ENCODE measurements around the gene COL1A2. TPM values are rescaled to one million over a fixed set of nuclear protein-coding genes. Genes with fewer than 3 reads are reported as not detected.

COL1A2 gene
- total RNA-seq, 1 donor = 11,912 TPM

- H3K4me1 ChIP-seq (ENCODE audit: insufficient read depth, low read length) = peaks cover 96% of the 10 kb centered on the region
- H4K20me1 ChIP-seq (ENCODE audit: insufficient read depth, low read length) = peaks cover 53% of the 10 kb centered on the region
- no peak overlapping the region for H3K4me3 ChIP-seq (ENCODE audit: insufficient read depth, low read length)
- peaks cover 100% of the 10 kb centered on the region for H3K36me3 ChIP-seq (ENCODE audit: insufficient read depth, low read length)
- DNase-seq (ENCODE audit: insufficient read length, low spot score, missing footprints) = no peak
- TF ChIP-seq CTCF (IDR thresholded peaks at IDR 0.05; ENCODE audit: extremely low read depth, low read depth, low read length) = no peak
- peaks cover 35% of the 10 kb centered on the region for H3K79me2 ChIP-seq (ENCODE audit: insufficient read depth, low read length)
- no peaks in the 10 kb centered on the region for H3K9me3 ChIP-seq (ENCODE audit: low read depth, low read length)
- no peaks in the 10 kb centered on the region for H3K27me3 ChIP-seq (ENCODE audit: insufficient read depth, low read length)
- no peak overlapping the region for H2AFZ ChIP-seq (ENCODE audit: low read length)
- H3K27ac ChIP-seq (ENCODE audit: low read depth, low read length) = peak overlapping the region; percentile 47
- peak overlapping the region; percentile 2 for H3K4me2 ChIP-seq (ENCODE audit: insufficient read depth, low read length)
These were observed 15.9 kb downstream of the COL1A2 start for GRCh38 chr7:94410413-94411187.

GRCh38 chr7:94411188-94411466, 16.4 kb downstream of the COL1A2 start:
- Histone ChIP-seq H3K27me3 (ENCODE audit: insufficient read depth, low read length) (no peaks in the 10 kb centered on the region), H3K4me2 (ENCODE audit: insufficient read depth, low read length) (no peak overlapping the region), H4K20me1 (ENCODE audit: insufficient read depth, low read length) (peaks cover 53% of the 10 kb centered on the region), H3K4me3 (ENCODE audit: insufficient read depth, low read length) (no peak overlapping the region), H3K4me1 (ENCODE audit: insufficient read depth, low read length) (peaks cover 96% of the 10 kb centered on the region), H3K9me3 (ENCODE audit: low read depth, low read length) (no peaks in the 10 kb centered on the region), H2AFZ (ENCODE audit: low read length) (no peak overlapping the region), H3K36me3 (ENCODE audit: insufficient read depth, low read length) (peaks cover 100% of the 10 kb centered on the region), H3K79me2 (ENCODE audit: insufficient read depth, low read length) (peaks cover 35% of the 10 kb centered on the region), H3K27ac (ENCODE audit: low read depth, low read length) (peak overlapping the region; percentile 47)
- no peak for DNase-seq (ENCODE audit: insufficient read length, low spot score, missing footprints)
- no peak for TF ChIP-seq CTCF (IDR thresholded peaks at IDR 0.05; ENCODE audit: extremely low read depth, low read depth, low read length)

- Histone ChIP-seq H3K79me2 (ENCODE audit: insufficient read depth, low read length) (peaks cover 33% of the 10 kb centered on the region), H3K4me3 (ENCODE audit: insufficient read depth, low read length) (no peak overlapping the region), H3K4me1 (ENCODE audit: insufficient read depth, low read length) (peaks cover 95% of the 10 kb centered on the region), H3K4me2 (ENCODE audit: insufficient read depth, low read length) (no peak overlapping the region), H3K27me3 (ENCODE audit: insufficient read depth, low read length) (no peaks in the 10 kb centered on the region), H3K27ac (ENCODE audit: low read depth, low read length) (peak overlapping the region; percentile 47), H3K36me3 (ENCODE audit: insufficient read depth, low read length) (peaks cover 100% of the 10 kb centered on the region), H4K20me1 (ENCODE audit: insufficient read depth, low read length) (peaks cover 64% of the 10 kb centered on the region), H2AFZ (ENCODE audit: low read length) (no peak overlapping the region), H3K9me3 (ENCODE audit: low read depth, low read length) (no peaks in the 10 kb centered on the region)
- no peak for TF ChIP-seq CTCF (IDR thresholded peaks at IDR 0.05; ENCODE audit: extremely low read depth, low read depth, low read length)
- DNase-seq (ENCODE audit: insufficient read length, low spot score, missing footprints) = no peak
These were observed 18.1 kb downstream of the COL1A2 start for GRCh38 chr7:94412762-94413322.

- Histone ChIP-seq H3K9me3 (ENCODE audit: low read depth, low read length) (no peaks in the 10 kb centered on the region), H2AFZ (ENCODE audit: low read length) (no peak overlapping the region), H3K4me2 (ENCODE audit: insufficient read depth, low read length) (no peak overlapping the region), H3K4me3 (ENCODE audit: insufficient read depth, low read length) (no peak overlapping the region), H3K79me2 (ENCODE audit: insufficient read depth, low read length) (peaks cover 28% of the 10 kb centered on the region), H3K4me1 (ENCODE audit: insufficient read depth, low read length) (peaks cover 91% of the 10 kb centered on the region), H3K36me3 (ENCODE audit: insufficient read depth, low read length) (peaks cover 100% of the 10 kb centered on the region), H4K20me1 (ENCODE audit: insufficient read depth, low read length) (peaks cover 67% of the 10 kb centered on the region), H3K27ac (ENCODE audit: low read depth, low read length) (peak overlapping the region; percentile 47), H3K27me3 (ENCODE audit: insufficient read depth, low read length) (no peaks in the 10 kb centered on the region)
- no peak for DNase-seq (ENCODE audit: insufficient read length, low spot score, missing footprints)
- TF ChIP-seq CTCF (IDR thresholded peaks at IDR 0.05; ENCODE audit: extremely low read depth, low read depth, low read length) = no peak
These were observed 19.8 kb downstream of the COL1A2 start for GRCh38 chr7:94414481-94414880.
